GM23338 (cell line): ENCODE measurements around the gene PROX1. TPM values are rescaled to one million over a fixed set of nuclear protein-coding genes. Genes with fewer than 3 reads are reported as not detected.

ENCODE experiments used
- ATAC-seq: fragments of 200-7000 bp; cut with Tn5 transposase; 3 replicates; pipeline ENCODE4 v1.9.1; 2020
- DNase-seq: peaks from one replicate; pipeline ENCODE4 v3.0.0-alpha.2; 2015; ENCODE audit warnings: low spot score
- H2AFZ ChIP-seq: fragments of 200-600 bp; sonication (generic); 2 replicates; pipeline ENCODE4 v1.8.0; 2016; ENCODE audit warnings: antibody characterized with exemption, mild to moderate bottlenecking, moderate library complexity
- H3F3A ChIP-seq: fragments of 200-600 bp; sonication (generic); replicated peaks from 2 replicates; pipeline ENCODE4 v1.8.0; 2017; ENCODE audit warnings: antibody characterized with exemption, mixed run types, low read depth
- H3K27ac ChIP-seq: fragments of 200-600 bp; sonication (generic); 2 replicates; pipeline ENCODE4 v1.6.1; 2016; ENCODE audit warnings: low read depth
- H3K27me3 ChIP-seq: fragments of 200-600 bp; sonication (generic); 2 replicates; pipeline ENCODE4 v1.8.0; 2016; ENCODE audit warnings: mild to moderate bottlenecking, mixed run types, moderate library complexity; ENCODE audit not compliant: insufficient read depth
- H3K36me3 ChIP-seq: fragments of 200-600 bp; sonication (generic); 2 replicates; pipeline ENCODE4 v1.8.0; 2016; ENCODE audit warnings: mild to moderate bottlenecking; ENCODE audit not compliant: insufficient read depth
- H3K4me1 ChIP-seq: fragments of 200-600 bp; sonication (generic); 2 replicates; pipeline ENCODE4 v1.8.0; 2016; ENCODE audit warnings: mild to moderate bottlenecking, moderate library complexity; ENCODE audit not compliant: insufficient read depth
- H3K4me2 ChIP-seq: fragments of 200-600 bp; sonication (generic); 2 replicates; pipeline ENCODE4 v1.7.1; 2017; ENCODE audit warnings: mixed run types
- H3K4me3 ChIP-seq: fragments of 200-600 bp; sonication (generic); 2 replicates; pipeline ENCODE4 v1.6.1; 2016; ENCODE audit warnings: mixed run types
- H3K79me2 ChIP-seq: fragments of 200-600 bp; sonication (generic); replicated peaks from 2 replicates; pipeline ENCODE4 v1.8.0; 2017; ENCODE audit warnings: mild to moderate bottlenecking; ENCODE audit not compliant: insufficient read depth
- H3K9me2 ChIP-seq: fragments of 200-600 bp; sonication (generic); 2 replicates; pipeline ENCODE4 v1.8.0; 2017; ENCODE audit not compliant: insufficient read depth
- H4K20me1 ChIP-seq: fragments of 200-600 bp; sonication (generic); replicated peaks from 2 replicates; pipeline ENCODE4 v1.8.0; 2017; ENCODE audit warnings: mild to moderate bottlenecking; ENCODE audit not compliant: insufficient read depth
- H3K27ac Mint-ChIP-seq: 2 replicates; pipeline ENCODE4 v1.8.0; 2020; ENCODE audit warnings: inconsistent platforms, mild to moderate bottlenecking, moderate library complexity, mixed read lengths
- H3K27me3 Mint-ChIP-seq: 3 replicates; pipeline ENCODE4 v1.8.0; 2022; ENCODE audit warnings: low read depth, mild to moderate bottlenecking, moderate library complexity, mixed read lengths, inconsistent platforms; ENCODE audit not compliant: insufficient read depth, poor library complexity
- H3K36me3 Mint-ChIP-seq: 3 replicates; pipeline ENCODE4 v1.8.0; 2021; ENCODE audit warnings: low read depth, mild to moderate bottlenecking, inconsistent platforms, moderate library complexity, mixed read lengths
- H3K4me1 Mint-ChIP-seq: 3 replicates; pipeline ENCODE4 v1.8.0; 2020; ENCODE audit warnings: mild to moderate bottlenecking, inconsistent platforms, mixed read lengths
- H3K4me3 Mint-ChIP-seq: 3 replicates; pipeline ENCODE4 v1.8.0; 2021; ENCODE audit warnings: moderate library complexity, mild to moderate bottlenecking, inconsistent platforms, mixed read lengths
- H3K9me3 Mint-ChIP-seq: 3 replicates; pipeline ENCODE4 v1.8.0; 2020; ENCODE audit warnings: moderate library complexity, mild to moderate bottlenecking, inconsistent platforms, mixed read lengths
- CTCF ChIP-seq, 2 experiments: fragments of 200-600 bp in 1 of 2; sonication (generic) in 1 of 2; conservative IDR thresholded peaks; 2 replicates each; pipeline versions ENCODE4 v1.5.1 to v1.6.1; 2016 to 2017; ENCODE audit warnings: antibody characterized with exemption in 2 of 2, low read depth in 2 of 2, mild to moderate bottlenecking in 2 of 2, moderate library complexity in 1 of 2
- EZH2 ChIP-seq: fragments of 200-600 bp; sonication (generic); IDR thresholded peaks from one replicate; pipeline ENCODE4 v1.8.0; 2017; ENCODE audit warnings: antibody characterized with exemption, mild to moderate bottlenecking, low read depth; ENCODE audit not compliant: unreplicated experiment
- JUNB ChIP-seq: IDR thresholded peaks from one replicate; pipeline ENCODE4 v1.6.1; 2016; ENCODE audit warnings: antibody characterized with exemption; ENCODE audit not compliant: unreplicated experiment
- NANOG ChIP-seq: IDR thresholded peaks from 2 replicates; pipeline ENCODE4 v1.6.1; 2016; ENCODE audit warnings: antibody characterized with exemption, borderline replicate concordance
- REST ChIP-seq: IDR thresholded peaks from one replicate; pipeline ENCODE4 v1.6.1; 2018; ENCODE audit warnings: antibody characterized with exemption; ENCODE audit not compliant: unreplicated experiment
- STAT1 ChIP-seq: IDR thresholded peaks from one replicate; pipeline ENCODE4 v1.6.1; 2016; ENCODE audit warnings: antibody characterized with exemption; ENCODE audit not compliant: unreplicated experiment
- polyA plus RNA-seq: library from polyadenylated mRNA; unstranded; fragments of >200 nt; fragmentation: Nextera tagmentation; extraction: Ambion mirVana; gene quantifications from 2 replicates; pipeline ENCODE4 v1.2.1, GENCODE V29; 2016
- total RNA-seq: library from RNA; depleted of rRNA; stranded (reverse); fragments of >200 nt; shearing (Covaris generic); gene quantifications from 2 replicates; pipeline ENCODE4 v1.2.3, GENCODE V29; 2014

Gene PROX1
- total and polyA plus RNA-seq, 2 experiments from 2014 or later = 0.49 to 0.66 TPM

DNA sequence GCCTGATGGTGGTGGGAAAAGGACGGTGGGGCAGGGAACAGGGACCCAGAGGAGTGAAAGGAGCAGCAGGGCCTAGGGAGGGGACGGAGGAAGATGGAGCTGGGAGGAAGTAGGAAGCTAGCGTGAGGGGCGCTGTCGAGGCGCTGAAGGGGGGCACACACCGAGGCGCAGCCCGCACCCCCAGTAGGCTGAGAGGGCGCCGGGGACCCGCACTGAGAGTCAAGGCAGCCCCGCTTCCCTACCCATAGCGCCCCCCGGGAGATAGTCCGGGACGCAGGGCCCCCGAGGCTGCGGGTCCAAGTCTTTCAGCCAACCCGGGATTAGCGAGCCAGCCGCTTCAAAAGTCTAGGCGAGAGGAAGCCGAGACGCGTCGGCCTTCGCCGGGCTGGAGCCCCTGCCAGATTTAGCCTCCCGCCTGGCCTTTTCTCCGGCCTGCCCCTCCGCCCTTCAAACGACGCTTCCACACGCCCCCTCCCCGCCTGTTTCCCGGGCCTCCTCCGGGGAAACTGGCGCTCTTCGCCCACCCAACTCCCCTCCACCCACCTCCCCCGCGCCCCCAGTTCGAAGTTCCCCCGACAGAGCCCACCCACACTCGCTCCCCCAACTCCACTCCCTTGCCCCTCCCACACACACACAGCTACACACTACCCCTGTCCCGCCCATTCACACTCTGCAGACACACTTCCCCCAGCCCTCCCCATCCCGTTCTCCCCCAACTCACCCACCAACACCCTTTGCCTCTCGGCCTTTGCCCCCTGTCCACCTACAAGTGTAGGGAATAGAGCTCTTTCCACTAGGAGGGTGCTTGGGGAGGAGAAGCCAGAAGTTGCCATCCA lies 7.8 kb upstream of the PROX1 start:
- H2AFZ ChIP-seq = peak overlapping the region; percentile 92
- H3K4me1 Mint-ChIP-seq = peaks cover 69% of the 10 kb centered on the region

More for the DNA sequence above, 7.8 kb upstream of the PROX1 start:
- peak overlapping the region; percentile 100 for H3K4me2 ChIP-seq
- no peak overlapping the region for H3K27ac ChIP-seq
- ATAC-seq (peak; percentile 65), DNase-seq (peak; percentile 85)
- H3K27me3 ChIP-seq = peaks cover 98% of the 10 kb centered on the region
- H3K36me3 ChIP-seq = no peaks in the 10 kb centered on the region
- H3F3A ChIP-seq = peaks cover 5% of the 10 kb centered on the region; the same call in 1 of the 2 replicates
- peak overlapping the region; percentile 82 for H3K4me3 ChIP-seq
- no peaks in the 10 kb centered on the region for H3K9me3 Mint-ChIP-seq
- no peak overlapping the region for H3K27ac Mint-ChIP-seq
- H4K20me1 ChIP-seq = peaks cover 13% of the 10 kb centered on the region
- no peaks in the 10 kb centered on the region for H3K36me3 Mint-ChIP-seq
- no peak for TF ChIP-seq EZH2
- no peak for TF ChIP-seq REST
- TF ChIP-seq NANOG = no peak
- no peak for TF ChIP-seq STAT1
- peak; percentile 38 to 45 for TF ChIP-seq CTCF (conservative IDR thresholded peaks at IDR 0.05; ENCODE audit: low read depth in 2 of 2)
- TF ChIP-seq JUNB = no peak
- H3K9me2 ChIP-seq = no peaks in the 10 kb centered on the region
- H3K4me1 ChIP-seq = peaks cover 68% of the 10 kb centered on the region
- H3K79me2 ChIP-seq = no peaks in the 10 kb centered on the region
- peaks cover 90% of the 10 kb centered on the region for H3K27me3 Mint-ChIP-seq
- peak overlapping the region; percentile 86 for H3K4me3 Mint-ChIP-seq
